Duodenal mucosa (tissue), 2 donors: ENCODE measurements around the gene PERCC1.

ENCODE experiments used
- H3K27ac ChIP-seq: one replicate; pipeline ENCODE4 v1.7.0; 2013; ENCODE audit warnings: low read depth, low read length
- H3K27me3 ChIP-seq, 2 donors: one replicate each; pipeline ENCODE4 v1.7.0; 2013; ENCODE audit warnings: low read length in 2 of 2, control low read depth in 1 of 2; ENCODE audit not compliant: insufficient read depth in 2 of 2, control insufficient read depth in 1 of 2
- H3K36me3 ChIP-seq, 2 donors: one replicate each; pipeline ENCODE4 v1.7.0; 2013; ENCODE audit warnings: low read length in 2 of 2, control low read depth in 1 of 2; ENCODE audit not compliant: insufficient read depth in 2 of 2, control insufficient read depth in 1 of 2
- H3K4me1 ChIP-seq, 2 donors: one replicate each; pipeline ENCODE4 v1.7.0; 2013; ENCODE audit warnings: low read length in 2 of 2, control low read depth in 1 of 2; ENCODE audit not compliant: insufficient read depth in 2 of 2, control insufficient read depth in 1 of 2
- H3K4me3 ChIP-seq, 2 donors: one replicate each; pipeline ENCODE4 v1.7.0; 2013; ENCODE audit warnings: low read length in 2 of 2, low read depth in 1 of 2
- H3K9ac ChIP-seq, 2 donors: one replicate each; pipeline ENCODE4 v1.7.0; 2013; ENCODE audit warnings: low read length in 2 of 2, low read depth in 1 of 2
- H3K9me3 ChIP-seq, 2 donors: one replicate each; pipeline ENCODE4 v1.7.0; 2013; ENCODE audit warnings: low read length in 2 of 2, control low read depth in 1 of 2; ENCODE audit not compliant: control insufficient read depth in 1 of 2

Gene PERCC1

DNA sequence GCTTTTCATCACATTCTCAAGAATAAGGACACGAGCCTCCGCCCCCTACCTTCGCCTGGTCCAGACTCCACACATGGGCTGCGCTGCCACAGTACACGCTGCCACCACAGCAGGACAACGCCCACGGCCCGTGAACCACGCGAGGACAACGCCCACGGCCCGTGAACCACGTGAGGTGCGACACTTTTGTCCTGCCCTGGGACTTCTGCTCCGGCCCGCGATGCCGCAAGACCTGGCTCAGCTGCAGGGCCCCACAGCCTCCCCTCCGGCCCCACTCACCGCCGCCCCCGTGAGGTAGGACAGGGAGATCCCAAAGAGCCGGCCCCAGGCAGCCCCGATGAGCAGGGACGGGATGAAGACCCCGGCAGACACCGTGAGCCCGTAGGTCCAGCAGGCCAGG lies 19.3 kb downstream of the PERCC1 start:
- Histone ChIP-seq H3K9me3 (no peaks in the 10 kb centered on the region), H3K4me3 (no peak overlapping the region), H3K4me1 (no peaks in the 10 kb centered on the region), H3K9ac (no peak overlapping the region), H3K27ac (no peak overlapping the region), H3K27me3 (no peaks in the 10 kb centered on the region), H3K36me3 (peaks cover 12 to 66% of the 10 kb centered on the region in 2 donors)

DNA sequence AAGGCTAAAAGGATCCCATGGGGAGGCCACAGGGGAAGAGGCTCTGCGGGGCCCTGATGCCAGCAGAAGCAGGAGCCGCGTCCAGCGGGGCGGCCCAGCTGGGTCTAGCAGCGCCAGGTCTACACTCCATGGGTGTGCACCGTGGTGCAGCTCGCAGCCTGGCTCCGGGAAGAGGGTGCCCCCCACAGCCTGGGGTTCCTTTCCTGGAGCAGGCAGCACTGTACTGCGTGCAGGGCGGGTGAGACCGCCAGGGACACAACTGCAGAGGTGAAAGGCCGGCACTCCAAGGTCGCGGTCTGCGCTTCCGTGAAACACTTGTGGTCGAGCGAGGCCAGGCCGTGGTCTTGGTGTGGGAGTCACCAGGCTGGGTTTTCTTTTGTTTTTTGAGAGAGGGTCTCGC lies 20.0 kb downstream of the PERCC1 start:
- no peak overlapping the region for H3K9ac ChIP-seq
- H3K4me1 ChIP-seq: no peaks in the 10 kb centered on the region
- no peak overlapping the region for H3K4me3 ChIP-seq
- H3K36me3 ChIP-seq: peaks cover 12 to 70% of the 10 kb centered on the region in 2 donors
- H3K27ac ChIP-seq: no peak overlapping the region
- no peaks in the 10 kb centered on the region for H3K9me3 ChIP-seq
- no peaks in the 10 kb centered on the region for H3K27me3 ChIP-seq

DNA sequence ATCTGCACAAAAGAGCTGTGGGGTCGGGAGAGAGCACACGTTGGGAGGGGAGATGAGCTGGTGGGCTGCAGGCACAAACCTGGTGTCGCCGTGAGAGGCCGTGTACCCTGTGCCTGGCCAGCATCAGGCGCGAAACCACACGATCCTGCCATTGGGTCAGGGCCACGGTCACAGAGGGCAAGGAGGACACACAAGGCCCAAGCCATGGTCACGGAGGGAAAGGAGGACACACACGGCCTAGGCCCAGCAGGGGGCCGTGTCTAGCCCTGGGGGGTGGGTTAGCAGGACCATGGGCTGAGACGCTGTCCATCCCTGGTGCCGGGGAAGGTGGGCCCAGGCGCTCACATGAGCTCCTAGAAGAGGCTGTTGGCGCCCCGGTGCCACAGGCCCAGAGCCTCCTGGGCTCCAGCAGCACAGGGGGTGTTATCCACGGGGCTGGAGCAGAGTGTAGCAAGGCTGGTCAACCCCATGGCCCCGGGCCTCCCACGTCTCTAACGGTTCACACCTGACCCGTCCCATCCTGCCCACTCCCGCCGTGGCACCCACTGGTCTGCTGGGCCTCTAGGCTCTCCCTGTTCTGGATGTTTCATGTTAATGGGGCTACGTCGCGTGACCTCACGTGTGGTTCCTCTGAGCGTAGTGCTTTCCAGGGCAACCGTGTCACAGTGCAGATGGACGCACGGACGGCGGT lies 21.0 kb downstream of the PERCC1 start:
- Histone ChIP-seq H3K9me3 (no peaks in the 10 kb centered on the region), H3K36me3 (peaks cover 12 to 65% of the 10 kb centered on the region in 2 donors), H3K4me3 (no peak overlapping the region), H3K9ac (no peak overlapping the region), H3K27ac (no peak overlapping the region), H3K4me1 (no peaks in the 10 kb centered on the region), H3K27me3 (no peaks in the 10 kb centered on the region)

DNA sequence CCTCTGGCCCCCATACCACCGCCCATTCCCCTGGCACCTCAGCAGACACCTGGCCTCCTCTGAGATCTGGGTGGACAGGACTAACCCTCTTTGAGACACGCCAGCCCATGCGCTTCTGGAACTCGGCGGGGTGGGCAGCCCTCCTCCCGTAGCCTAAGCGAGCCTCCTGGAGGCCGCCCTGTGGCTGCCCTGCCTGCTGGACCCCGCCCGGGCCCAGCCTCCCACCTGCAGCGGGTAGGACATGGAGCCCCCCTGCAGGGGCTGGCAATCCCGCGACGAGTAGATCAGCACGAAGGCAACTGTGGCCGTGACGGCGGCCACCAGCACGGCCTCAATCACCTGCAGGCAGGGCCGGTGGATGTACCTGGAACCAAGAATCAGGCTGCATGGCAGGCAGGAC lies 21.7 kb downstream of the PERCC1 start:
- no peak overlapping the region for H3K4me3 ChIP-seq
- no peaks in the 10 kb centered on the region for H3K4me1 ChIP-seq
- H3K27ac ChIP-seq: no peak overlapping the region
- no peaks in the 10 kb centered on the region for H3K27me3 ChIP-seq
- H3K9ac ChIP-seq: no peak overlapping the region
- no peaks in the 10 kb centered on the region for H3K9me3 ChIP-seq
- H3K36me3 ChIP-seq: peaks cover 12 to 62% of the 10 kb centered on the region in 2 donors

DNA sequence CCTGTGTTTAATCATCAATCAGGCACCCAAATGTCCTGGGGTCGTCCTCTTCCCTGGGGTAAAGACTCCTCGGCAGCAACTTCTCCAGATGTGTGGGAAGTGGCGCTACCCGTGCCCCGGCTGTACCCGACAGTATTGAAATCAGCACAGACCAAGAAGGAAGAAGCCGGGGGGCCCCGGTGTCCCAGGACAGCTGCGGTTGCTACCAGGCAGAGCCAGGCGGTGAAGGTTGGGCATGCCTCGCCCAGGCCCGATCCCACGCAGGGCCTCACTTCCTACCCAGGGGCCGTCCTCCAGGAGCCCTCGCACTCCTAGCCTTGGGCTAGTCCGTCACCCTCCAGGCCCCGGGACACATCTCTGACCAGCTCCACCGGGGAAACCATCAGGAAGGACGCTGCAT lies 22.4 kb downstream of the PERCC1 start:
- no peaks in the 10 kb centered on the region for H3K9me3 ChIP-seq
- H3K27ac ChIP-seq: no peak overlapping the region
- H3K4me3 ChIP-seq: no peak overlapping the region
- no peaks in the 10 kb centered on the region for H3K27me3 ChIP-seq
- no peaks in the 10 kb centered on the region for H3K4me1 ChIP-seq
- H3K36me3 ChIP-seq: peaks cover 13 to 59% of the 10 kb centered on the region in 2 donors
- no peak overlapping the region for H3K9ac ChIP-seq

DNA sequence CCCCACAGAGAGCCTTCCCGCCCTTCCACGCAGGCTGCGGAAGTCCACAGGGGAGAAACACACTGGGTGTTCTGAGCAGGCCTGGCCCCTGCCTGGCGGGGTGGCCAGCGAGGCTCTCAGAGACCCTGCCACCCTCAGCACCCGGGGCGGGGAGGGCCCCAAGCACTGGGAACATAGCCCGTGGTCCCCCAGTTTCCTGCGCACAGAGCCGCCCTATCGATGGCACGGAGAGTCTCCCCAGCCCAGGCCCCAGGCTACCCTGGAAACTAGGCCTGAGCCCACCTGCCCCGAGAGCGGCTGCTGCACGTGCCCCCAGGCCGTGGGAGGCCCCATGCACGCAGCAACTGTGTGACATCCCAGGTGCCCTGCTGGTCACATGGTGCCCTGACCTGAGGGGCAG lies 23.7 kb downstream of the PERCC1 start:
- Histone ChIP-seq H3K36me3 (peaks cover 19 to 57% of the 10 kb centered on the region in 2 donors), H3K9ac (no peak overlapping the region), H3K9me3 (no peaks in the 10 kb centered on the region), H3K4me1 (no peaks in the 10 kb centered on the region), H3K27ac (no peak overlapping the region), H3K4me3 (no peak overlapping the region), H3K27me3 (no peaks in the 10 kb centered on the region)

DNA sequence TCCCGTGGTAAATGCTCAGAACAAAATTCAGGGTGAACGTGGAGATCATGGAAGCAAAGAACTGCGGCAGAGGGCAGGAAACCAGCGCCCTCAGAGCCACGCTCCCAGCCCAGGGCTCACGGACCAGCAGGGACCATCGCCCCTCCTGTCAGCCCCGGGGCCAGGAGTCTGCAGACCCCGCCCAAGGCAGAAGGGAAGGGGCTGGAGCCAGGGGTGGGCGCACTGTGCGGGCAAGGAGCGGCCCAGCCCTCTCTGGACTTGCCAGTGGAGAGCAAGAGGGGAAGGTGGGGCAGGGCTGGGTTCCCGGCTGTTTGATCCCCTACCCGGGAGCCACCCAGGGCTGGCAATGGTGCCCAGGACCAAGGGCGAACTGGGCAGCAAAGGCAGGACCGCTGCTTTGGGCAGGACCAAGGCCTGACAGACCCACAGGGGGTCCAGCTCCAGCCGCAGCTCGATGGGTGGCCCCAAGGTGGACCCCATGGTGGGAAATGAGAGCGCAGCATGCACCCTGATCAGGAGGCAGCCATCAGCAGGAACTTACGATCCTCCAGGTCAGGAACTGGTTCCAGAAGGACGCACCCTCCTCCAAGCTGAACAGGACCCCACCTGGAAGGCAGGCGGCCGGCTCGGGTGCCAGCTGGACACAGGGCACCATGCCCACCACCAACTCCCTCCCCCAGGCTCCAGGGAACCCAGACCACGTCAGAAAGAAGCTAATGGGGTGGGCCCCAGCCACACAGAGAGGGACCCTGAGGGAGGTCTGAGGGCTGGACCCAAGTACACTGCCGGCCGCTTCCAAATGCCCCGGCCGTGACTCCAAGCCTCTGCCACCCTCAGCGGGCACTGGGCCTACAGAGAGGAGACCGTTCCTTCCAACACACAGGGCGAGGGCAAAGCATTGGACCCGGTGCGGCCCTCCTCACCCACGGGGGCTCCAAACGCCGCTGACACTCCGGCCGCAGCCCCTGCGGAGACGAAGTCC lies 24.6 kb downstream of the PERCC1 start:
- H3K27ac ChIP-seq: no peak overlapping the region
- no peaks in the 10 kb centered on the region for H3K9me3 ChIP-seq
- H3K27me3 ChIP-seq: no peaks in the 10 kb centered on the region
- no peak overlapping the region for H3K9ac ChIP-seq
- no peaks in the 10 kb centered on the region for H3K4me1 ChIP-seq
- H3K36me3 ChIP-seq: peaks cover 19 to 62% of the 10 kb centered on the region in 2 donors
- H3K4me3 ChIP-seq: no peak overlapping the region

DNA sequence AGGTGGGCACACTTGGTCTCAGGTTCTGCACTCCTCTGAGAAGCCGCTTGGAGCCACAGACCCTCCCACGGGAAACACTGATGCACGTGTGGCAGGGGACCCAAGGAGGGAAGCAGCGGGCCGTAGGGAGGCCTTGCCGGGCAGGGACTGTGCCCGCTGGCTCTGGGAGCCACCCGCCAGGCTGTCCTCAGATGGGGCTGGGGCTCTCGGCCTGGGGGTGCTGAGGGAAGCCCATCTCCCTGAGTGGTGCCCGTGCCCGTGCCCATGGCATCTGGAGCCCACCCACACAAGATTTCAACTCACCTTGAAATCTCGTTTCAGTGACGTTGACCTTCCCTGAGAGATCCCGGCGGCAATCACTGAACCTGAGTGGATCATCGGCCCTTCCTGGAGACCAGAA lies 26.1 kb downstream of the PERCC1 start:
- Histone ChIP-seq H3K9me3 (no peaks in the 10 kb centered on the region), H3K4me1 (no peaks in the 10 kb centered on the region), H3K4me3 (no peak overlapping the region), H3K27me3 (no peaks in the 10 kb centered on the region), H3K9ac (no peak overlapping the region), H3K27ac (no peak overlapping the region), H3K36me3 (peaks cover 19 to 58% of the 10 kb centered on the region in 2 donors)

DNA sequence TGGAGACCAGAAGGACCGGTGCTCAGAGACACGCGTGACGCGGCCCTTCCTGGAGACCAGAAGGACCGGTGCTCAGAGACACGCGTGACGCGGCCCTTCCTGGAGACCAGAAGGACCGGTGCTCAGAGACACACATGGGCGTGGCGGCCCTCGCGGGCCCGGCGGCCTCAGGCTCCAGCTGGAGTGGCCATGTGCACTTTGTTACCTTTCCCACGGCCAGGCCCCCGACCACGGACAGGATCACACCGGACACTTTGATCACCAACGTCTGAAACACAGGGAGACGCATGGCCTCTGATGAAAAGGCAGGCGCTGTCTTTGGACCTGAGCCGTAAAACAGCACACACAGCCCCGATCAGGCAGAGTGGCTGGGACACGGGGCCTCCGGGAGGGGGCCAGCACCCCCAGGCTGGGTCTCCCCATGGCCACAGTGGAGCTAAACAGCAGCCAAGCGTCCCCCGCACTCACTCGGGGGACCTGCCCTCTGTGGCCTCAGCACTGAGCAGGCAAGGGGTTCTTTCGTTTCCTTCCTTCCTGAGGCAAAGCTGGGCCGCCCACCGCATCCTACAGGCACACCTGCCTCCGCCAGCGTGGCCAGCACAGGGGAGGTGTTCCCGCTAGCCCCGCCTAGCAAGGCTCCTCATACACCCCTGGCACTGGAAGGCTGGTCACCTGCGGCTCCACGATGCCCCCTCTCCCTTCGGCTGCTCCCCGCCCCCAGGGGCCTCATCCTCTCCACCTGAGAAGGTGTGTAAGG lies 26.8 kb downstream of the PERCC1 start:
- H3K27ac ChIP-seq: no peak overlapping the region
- no peak overlapping the region for H3K9ac ChIP-seq
- no peaks in the 10 kb centered on the region for H3K4me1 ChIP-seq
- H3K4me3 ChIP-seq: no peak overlapping the region
- no peaks in the 10 kb centered on the region for H3K27me3 ChIP-seq
- peaks cover 19 to 51% of the 10 kb centered on the region in 2 donors for H3K36me3 ChIP-seq
- no peaks in the 10 kb centered on the region for H3K9me3 ChIP-seq
